H1 (cell line): ENCODE data around the gene EPHA5. TPM values are rescaled to one million over a fixed set of nuclear protein-coding genes. Genes with fewer than 3 reads are reported as not detected.

ENCODE experiments used
- CTCF ChIA-PET: fragments of 300-600 bp; sonication (Branson Sonifier 250); formaldehyde crosslinking; loops from one replicate; lab custom pipeline; 2021; ENCODE audit not compliant: partially characterized antibody; lab: Charles Lee
- POLR2A ChIA-PET: fragments of 300-600 bp; sonication (Branson Sonifier 250); formaldehyde crosslinking; loops from one replicate; lab custom pipeline; 2021; ENCODE audit warnings: inconsistent platforms; ENCODE audit not compliant: partially characterized antibody; lab: Charles Lee
- DNase-seq, 2 experiments: peaks; one replicate each; pipeline versions ENCODE4 v3.0.0 to v3.0.0-alpha.2; 2010 to 2022; ENCODE audit warnings: low spot score in 2 of 2, low read depth in 1 of 2, mixed read lengths in 1 of 2
- FAIRE-seq: peaks from 2 replicates; lab custom pipeline; 2011; peaks lifted over from hg19 to GRCh38; lab: Jason Lieb, UNC
- H2AFZ ChIP-seq: 2 replicates; pipeline ENCODE4 v1.8.1; 2012; ENCODE audit warnings: low read length, inconsistent platforms
- H2AK5ac ChIP-seq: 2 replicates; pipeline ENCODE4 v1.6.1; 2013; ENCODE audit warnings: low read depth, low read length
- H2BK120ac ChIP-seq: replicated peaks from 2 replicates; pipeline ENCODE3; 2013; ENCODE audit warnings: low read depth, low read length, inconsistent platforms
- H2BK12ac ChIP-seq: 2 replicates; pipeline ENCODE4 v1.6.1; 2013; ENCODE audit warnings: low read depth, low read length
- H2BK15ac ChIP-seq: 2 replicates; pipeline ENCODE4 v1.6.1; 2013; ENCODE audit warnings: low read length
- H2BK20ac ChIP-seq: 2 replicates; pipeline ENCODE4 v1.6.1; 2013; ENCODE audit warnings: low read length
- H2BK5ac ChIP-seq: 2 replicates; pipeline ENCODE4 v1.6.1; 2013; ENCODE audit warnings: low read depth, low read length
- H3K14ac ChIP-seq: 2 replicates; pipeline ENCODE4 v1.6.1; 2013; ENCODE audit warnings: inconsistent platforms; ENCODE audit not compliant: insufficient read length
- H3K18ac ChIP-seq: 2 replicates; pipeline ENCODE4 v1.6.1; 2013; ENCODE audit warnings: low read length; ENCODE audit errors: extremely low read depth
- H3K23ac ChIP-seq: 2 replicates; pipeline ENCODE4 v1.6.1; 2013; ENCODE audit warnings: inconsistent platforms; ENCODE audit not compliant: insufficient read length
- H3K23me2 ChIP-seq: 2 replicates; pipeline ENCODE4 v1.6.1; 2013; ENCODE audit warnings: low read depth, low read length
- H3K27ac ChIP-seq: 2 replicates; pipeline ENCODE4 v1.6.1; 2011; ENCODE audit warnings: low read depth, low read length, inconsistent platforms
- H3K27me3 ChIP-seq, 4 experiments: replicated peaks in 1 of 4; 1 replicate in 1 of 4; 2 replicates in 3 of 4; pipeline versions ENCODE4 v1.6.1 to v1.8.1; 2011 to 2013; ENCODE audit warnings: low read length in 3 of 4, mild to moderate bottlenecking in 3 of 4, inconsistent platforms in 2 of 4, mixed read lengths in 2 of 4, moderate library complexity in 1 of 4; ENCODE audit not compliant: control insufficient read depth in 3 of 4, insufficient read depth in 3 of 4; ENCODE audit errors: extremely low read depth in 1 of 4
- H3K36me3 ChIP-seq, 4 experiments: 2 replicates each; pipeline versions ENCODE4 v1.6.1 to v1.8.1; 2011 to 2013; ENCODE audit warnings: mild to moderate bottlenecking in 4 of 4, low read length in 3 of 4, moderate library complexity in 2 of 4, control low read depth in 1 of 4, inconsistent platforms in 1 of 4; ENCODE audit not compliant: insufficient read depth in 4 of 4, control insufficient read depth in 2 of 4
- H3K4ac ChIP-seq: replicated peaks from 2 replicates; pipeline ENCODE3; 2013; ENCODE audit warnings: low read length, low read depth, mixed read lengths, inconsistent platforms; ENCODE audit not compliant: insufficient read length
- H3K4me1 ChIP-seq, 4 experiments: replicated peaks in 1 of 4; 1 replicate in 1 of 4; 2 replicates in 3 of 4; pipeline versions ENCODE4 v1.6.1 to v1.8.1; 2011 to 2013; ENCODE audit warnings: low read length in 3 of 4, inconsistent platforms in 2 of 4, mixed read lengths in 1 of 4; ENCODE audit not compliant: insufficient read depth in 4 of 4, control insufficient read depth in 3 of 4
- H3K4me2 ChIP-seq, 2 experiments: 2 replicates each; pipeline versions ENCODE4 v1.6.1 to v1.8.1; 2011 to 2013; ENCODE audit warnings: low read depth in 2 of 2, low read length in 2 of 2, control low read depth in 1 of 2, inconsistent platforms in 1 of 2, mild to moderate bottlenecking in 1 of 2; ENCODE audit not compliant: insufficient read depth in 1 of 2
- H3K4me3 ChIP-seq, 4 experiments: fragments of 200-600, 300-600 bp in 1 of 4; sonication (generic), shearing (Covaris generic), sonication (Bioruptor Twin) in 1 of 4; 2 replicates each; pipeline versions ENCODE4 v1.5.1 to v1.8.1; 2011 to 2016; ENCODE audit warnings: low read length in 4 of 4, low read depth in 3 of 4, control low read depth in 2 of 4, inconsistent platforms in 2 of 4, mild to moderate bottlenecking in 2 of 4, mixed read lengths in 1 of 4, moderate library complexity in 1 of 4; ENCODE audit not compliant: insufficient read depth in 2 of 4; ENCODE audit errors: extremely low read depth in 1 of 4
- H3K56ac ChIP-seq: replicated peaks from 2 replicates; pipeline ENCODE3; 2013; ENCODE audit warnings: low read depth, mild to moderate bottlenecking, mixed read lengths, low read length, inconsistent platforms; ENCODE audit not compliant: insufficient read length
- H3K79me1 ChIP-seq: 2 replicates; pipeline ENCODE4 v1.6.1; 2013; ENCODE audit warnings: low read depth, low read length, control low read depth
- H3K79me2 ChIP-seq, 2 experiments: 2 replicates each; pipeline versions ENCODE4 v1.6.1 to v1.8.1; 2012 to 2013; ENCODE audit warnings: low read length in 2 of 2, mild to moderate bottlenecking in 2 of 2, inconsistent platforms in 1 of 2; ENCODE audit not compliant: insufficient read depth in 2 of 2, control insufficient read depth in 1 of 2
- H3K9ac ChIP-seq, 4 experiments: replicated peaks in 1 of 4; 1 replicate in 1 of 4; 2 replicates in 3 of 4; pipeline versions ENCODE4 v1.6.1 to v1.8.1; 2011 to 2013; ENCODE audit warnings: low read depth in 3 of 4, low read length in 3 of 4, control low read depth in 2 of 4, mild to moderate bottlenecking in 2 of 4, moderate library complexity in 2 of 4, inconsistent platforms in 1 of 4; ENCODE audit errors: extremely low read depth in 1 of 4
- H3K9me3 ChIP-seq, 2 experiments: 2 replicates each; pipeline versions ENCODE4 v1.6.1 to v1.8.1; 2012 to 2013; ENCODE audit warnings: mild to moderate bottlenecking in 2 of 2, moderate library complexity in 2 of 2, control low read depth in 1 of 2, inconsistent platforms in 1 of 2, low read depth in 1 of 2, low read length in 1 of 2, mixed read lengths in 1 of 2; ENCODE audit not compliant: insufficient read depth in 2 of 2
- H4K20me1 ChIP-seq, 2 experiments: replicated peaks in 1 of 2; 2 replicates each; pipeline versions ENCODE3 to v1.8.1; 2011 to 2013; ENCODE audit warnings: inconsistent platforms in 2 of 2, low read length in 2 of 2, mild to moderate bottlenecking in 1 of 2; ENCODE audit not compliant: insufficient read depth in 2 of 2, control insufficient read depth in 1 of 2
- H4K5ac ChIP-seq: 2 replicates; pipeline ENCODE4 v1.6.1; 2013; ENCODE audit warnings: low read length, low read depth, mixed read lengths, inconsistent platforms; ENCODE audit not compliant: insufficient read length
- H4K8ac ChIP-seq: 2 replicates; pipeline ENCODE4 v1.8.0; 2013; ENCODE audit warnings: mild to moderate bottlenecking, moderate library complexity, low read length, inconsistent platforms; ENCODE audit not compliant: insufficient read depth; ENCODE audit errors: extremely low read depth
- H4K91ac ChIP-seq: replicated peaks from 2 replicates; pipeline ENCODE3; 2013; ENCODE audit warnings: low read length, mixed read lengths, inconsistent platforms; ENCODE audit not compliant: insufficient read length
- JUND ChIP-seq: IDR thresholded peaks from 2 replicates; pipeline ENCODE4 v1.6.1; 2011; ENCODE audit warnings: mild to moderate bottlenecking, improper control_type of control experiment, low read length
- POLR2AphosphoS5 ChIP-seq: IDR thresholded peaks from 2 replicates; pipeline ENCODE4 v1.6.1; 2011; ENCODE audit warnings: low read depth, low read length
- WGBS, 2 experiments: shearing (Covaris generic) in 1 of 2; methylation state at CpG; one replicate each; pipeline versions ENCODE4 v1.1.6 to v1.1.7; 2013 to 2015; ENCODE audit warnings: low lambda C conversion rate in 2 of 2, mixed read lengths in 2 of 2, inconsistent platforms in 1 of 2, low coverage in 1 of 2, missing lambda C conversion rate in 1 of 2; ENCODE audit not compliant: insufficient replicate concordance in 2 of 2, insufficient coverage in 1 of 2, insufficient read length in 1 of 2; ENCODE audit errors: extremely low coverage in 1 of 2, missing lambda C conversion rate in 1 of 2; 5-methylcytosine and 5-hydroxymethylcytosine counted together
- polyA plus RNA-seq, 7 experiments: library from polyadenylated mRNA; depleted of rRNA in 3 of 7; stranded (reverse) in 5 of 7; unstranded in 2 of 7; fragments of >200 nt in 5 of 7; fragments of 200-250 nt in 2 of 7; gene quantifications; 1 replicate in 5 of 7; 2 replicates in 1 of 7; 4 replicates in 1 of 7; pipeline versions ENCODE4 v1.2.1 to v1.2.3, GENCODE V29; 2011 to 2013; ENCODE audit warnings: missing spikeins in 2 of 7, mixed read lengths in 2 of 7
- total RNA-seq: library from RNA; stranded (reverse); fragmentation: NEBNext Ultra II Directional; extraction: Animal tissue kit (Norgen Biotek cat#: 25700); gene quantifications from 2 replicates; pipeline ENCODE4 v1.2.1, GENCODE V29; 2021

The EPHA5 gene
- total and polyA plus RNA-seq, 2 of the 8 experiments (the other 6 are each of a cell fraction or from before 2014, with no cell fraction given): 0.03 to 0.11 TPM

DNA sequence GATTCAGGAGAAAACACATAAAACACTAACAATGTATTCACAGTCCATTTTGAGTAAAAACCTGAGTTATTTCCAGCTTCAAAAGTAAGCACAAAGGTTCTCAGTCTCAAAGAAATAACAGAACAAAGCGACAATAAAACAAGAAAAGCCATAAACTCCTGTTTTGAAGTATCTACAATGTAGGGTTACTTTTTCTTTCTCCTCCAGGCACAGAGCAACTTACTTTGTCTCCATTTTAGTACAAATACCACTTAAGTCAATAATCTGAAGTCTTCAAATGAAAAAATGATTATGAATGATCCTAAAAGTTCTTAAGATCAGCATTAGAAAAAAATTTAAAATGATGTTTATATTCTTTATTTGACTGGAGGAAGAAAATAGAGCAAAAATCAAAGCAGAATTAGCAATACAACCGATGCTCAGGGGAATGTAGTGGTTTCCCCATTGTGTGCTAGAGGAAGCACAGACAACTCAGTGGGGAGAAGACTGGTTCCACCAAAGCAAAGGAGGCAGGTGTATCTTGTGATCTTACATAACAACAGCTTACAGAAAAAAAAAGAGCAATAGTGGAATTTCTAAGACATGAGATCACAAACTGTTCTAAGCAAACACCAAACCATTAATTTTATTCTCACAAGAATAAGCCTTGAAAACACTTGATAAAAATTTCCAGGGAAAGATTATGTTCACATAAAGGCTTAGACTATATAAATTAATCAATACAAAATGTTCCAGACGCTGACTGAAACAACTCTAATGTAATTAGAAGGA is 35.1 kb downstream of the EPHA5 start:
- Histone ChIP-seq H3K79me1 (no peaks in the 10 kb centered on the region), H3K4me2 (0 out of 4 replicates have a peak overlapping the region, but pooled peaks of 1 of the 2 experiments have one; percentile 5), H3K4me3 (peak overlapping the region in 1 of 4 experiments; percentile 17; a peak in 1 of 8 replicates), H3K27ac (no peak overlapping the region), H4K91ac (no peak overlapping the region), H4K20me1 (no peaks in the 10 kb centered on the region), H3K9ac (no peak overlapping the region), H2AFZ (no peak overlapping the region), H2BK20ac (no peak overlapping the region), H3K4ac (no peak overlapping the region), H4K5ac (no peak overlapping the region), H2BK12ac (no peak overlapping the region), H3K23ac (no peak overlapping the region), H3K36me3 (no peaks in the 10 kb centered on the region), H2BK120ac (no peak overlapping the region), H3K27me3 (no peaks in the 10 kb centered on the region), H2BK5ac (no peak overlapping the region; the same call in 1 of the 2 replicates), H4K8ac (no peak overlapping the region), H2AK5ac (no peak overlapping the region), H3K23me2 (no peaks in the 10 kb centered on the region), H3K9me3 (no peaks in the 10 kb centered on the region), H3K18ac (no peak overlapping the region), H3K79me2 (no peaks in the 10 kb centered on the region), H3K4me1 (peaks cover 0 to 4% (median 0%) of the 10 kb centered on the region in 4 experiments; a peak in 2 of 7 replicates), H3K56ac (no peak overlapping the region), H3K14ac (no peak overlapping the region), H2BK15ac (no peak overlapping the region)
- FAIRE-seq: peak; percentile 66
- no peak for DNase-seq
- 43% methylated on average over 3 of the region's 3 CpGs; no CpG with 5 or more reads in 1 of the 2 experiments for WGBS, 2 experiments
- ChIA-PET POLR2A (no interaction called here), CTCF (interaction anchor here (1.2 kb wide), 1 partner anchor 7 kb away, joined by 3 read pairs; no protein-coding TSS in a partner anchor)
- TF ChIP-seq JUND: peak; percentile 59; the same call in 1 of the 2 replicates
- no peak for TF ChIP-seq POLR2AphosphoS5
